GM18868 (cell line): ENCODE measurements around the gene FRMD3.

Experiments used
- ATAC-seq: cut with Tn5 transposase; IDR thresholded peaks from one replicate; pipeline ENCODE4 v1.9.1; 2021; ENCODE audit warnings: mild to moderate bottlenecking, moderate library complexity; ENCODE audit not compliant: unreplicated experiment

FRMD3 gene

GRCh38 chr9:83475741-83476140 is 62.5 kb downstream of the FRMD3 start:
- ATAC-seq, result no peak

GRCh38 chr9:83474631-83475030 is 63.6 kb downstream of the FRMD3 start:
- ATAC-seq, result no peak

GRCh38 chr9:83473488-83473971 is 64.7 kb downstream of the FRMD3 start:
- peak; percentile 96 for ATAC-seq

GRCh38 chr9:83472764-83473163 is 65.4 kb downstream of the FRMD3 start:
- ATAC-seq, result no peak

- ATAC-seq, result no peak
Measured at GRCh38 chr9:83472221-83472665, 66.0 kb downstream of the FRMD3 start.

- no peak for ATAC-seq
Measured at GRCh38 chr9:83471241-83471640, 67.0 kb downstream of the FRMD3 start.

- no peak for ATAC-seq
Measured at GRCh38 chr9:83469722-83470121, 68.5 kb downstream of the FRMD3 start.

- ATAC-seq, result no peak
Measured at GRCh38 chr9:83468821-83469220, 69.4 kb downstream of the FRMD3 start.

- ATAC-seq, result no peak
Measured at GRCh38 chr9:83466877-83467276, 71.3 kb downstream of the FRMD3 start.

- no peak for ATAC-seq
Measured at GRCh38 chr9:83466351-83466750, 71.8 kb downstream of the FRMD3 start.

GRCh38 chr9:83459830-83460229 is 78.4 kb downstream of the FRMD3 start:
- ATAC-seq, result no peak

GRCh38 chr9:83458530-83458929 is 79.7 kb downstream of the FRMD3 start:
- ATAC-seq, result no peak

- no peak for ATAC-seq
Measured at GRCh38 chr9:83457005-83457404, 81.2 kb downstream of the FRMD3 start.

- no peak for ATAC-seq
Measured at GRCh38 chr9:83456226-83456625, 82.0 kb downstream of the FRMD3 start.

GRCh38 chr9:83454076-83454475 is 84.1 kb downstream of the FRMD3 start:
- ATAC-seq, result no peak

- ATAC-seq, result no peak
Measured at GRCh38 chr9:83451308-83451707, 86.9 kb downstream of the FRMD3 start.

- no peak for ATAC-seq
Measured at GRCh38 chr9:83449983-83450382, 88.2 kb downstream of the FRMD3 start.

- no peak for ATAC-seq
Measured at GRCh38 chr9:83449166-83449565, 89.0 kb downstream of the FRMD3 start.

- ATAC-seq, result no peak
Measured at GRCh38 chr9:83448626-83449025, 89.6 kb downstream of the FRMD3 start.

GRCh38 chr9:83447351-83447750 is 90.8 kb downstream of the FRMD3 start:
- no peak for ATAC-seq

- no peak for ATAC-seq
Measured at GRCh38 chr9:83445703-83446265, 92.4 kb downstream of the FRMD3 start.

- no peak for ATAC-seq
Measured at GRCh38 chr9:83444110-83444509, 94.1 kb downstream of the FRMD3 start.

- ATAC-seq, result no peak
Measured at GRCh38 chr9:83441390-83441789, 96.8 kb downstream of the FRMD3 start.
